HG02970 (cell line): ENCODE results near the gene GARIN5A.

Source experiments
- ATAC-seq: cut with Tn5 transposase; IDR thresholded peaks from one replicate; pipeline ENCODE4 v1.9.1; 2021; ENCODE audit warnings: mild to moderate bottlenecking, moderate library complexity, moderate number of reproducible peaks; ENCODE audit not compliant: unreplicated experiment, low FRiP score

GARIN5A gene

DNA sequence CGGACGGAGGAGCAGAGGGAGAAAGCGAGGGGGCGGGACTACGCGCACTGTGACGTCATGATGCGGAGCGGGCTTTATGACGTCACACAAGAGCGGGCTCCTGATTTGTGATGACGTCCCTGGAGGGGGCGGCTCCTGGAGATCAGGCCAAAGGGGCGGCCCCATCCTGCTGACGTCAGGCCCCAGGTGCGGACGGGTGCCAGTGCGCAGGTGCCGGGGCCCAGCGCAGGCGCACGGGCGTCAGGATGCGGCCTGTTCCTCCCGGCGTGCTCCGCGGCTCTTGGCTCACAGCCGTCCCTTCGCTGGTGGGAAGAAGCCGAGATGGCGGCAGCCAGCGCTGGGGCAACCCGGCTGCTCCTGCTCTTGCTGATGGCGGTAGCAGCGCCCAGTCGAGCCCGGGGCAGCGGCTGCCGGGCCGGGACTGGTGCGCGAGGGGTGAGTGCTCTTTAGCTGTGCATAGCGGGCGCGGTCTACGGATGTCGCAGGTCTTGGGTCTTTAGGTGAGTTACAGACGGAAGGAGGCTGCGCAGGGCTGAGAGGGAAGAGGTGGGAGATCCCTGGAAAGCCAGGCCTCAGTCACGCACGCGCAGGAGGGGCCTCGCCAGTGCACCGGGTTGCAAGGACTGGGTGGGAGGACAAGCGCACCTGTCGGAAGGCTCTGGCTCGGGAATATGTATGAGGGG, at the start of gene GARIN5A, which contains the start of gene EMC10:
Gene GARIN5A, minus strand, starts transcription at position 625 of the 683 bp plus-strand sequence. Its CDS starts 460 bp downstream, at position 165.
Gene EMC10, plus strand, starts transcription at position 284 of the 683 bp plus-strand sequence. Its CDS starts 38 bp downstream, at position 322.
- peak; percentile 77 for ATAC-seq

DNA sequence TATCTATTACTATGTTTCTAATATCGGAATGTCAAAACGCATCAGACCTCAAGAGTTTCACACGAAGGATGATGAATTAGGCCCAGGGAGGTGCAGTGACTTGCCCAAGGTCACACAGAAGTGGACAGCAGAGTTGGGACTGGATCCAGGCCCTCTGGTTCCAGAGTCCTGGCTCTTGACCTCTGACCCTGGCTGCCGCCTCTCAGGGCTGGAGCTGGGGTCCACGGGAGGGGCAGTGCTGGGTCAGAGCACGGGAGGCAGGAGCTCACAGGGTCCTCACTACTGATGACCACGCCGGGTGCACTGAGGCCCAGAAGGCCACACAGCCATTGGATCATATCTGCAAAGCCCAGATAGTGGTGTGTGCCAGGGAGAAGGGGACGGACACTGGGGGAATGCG, 46.2 kb upstream of the GARIN5A start:
- no peak for ATAC-seq

DNA sequence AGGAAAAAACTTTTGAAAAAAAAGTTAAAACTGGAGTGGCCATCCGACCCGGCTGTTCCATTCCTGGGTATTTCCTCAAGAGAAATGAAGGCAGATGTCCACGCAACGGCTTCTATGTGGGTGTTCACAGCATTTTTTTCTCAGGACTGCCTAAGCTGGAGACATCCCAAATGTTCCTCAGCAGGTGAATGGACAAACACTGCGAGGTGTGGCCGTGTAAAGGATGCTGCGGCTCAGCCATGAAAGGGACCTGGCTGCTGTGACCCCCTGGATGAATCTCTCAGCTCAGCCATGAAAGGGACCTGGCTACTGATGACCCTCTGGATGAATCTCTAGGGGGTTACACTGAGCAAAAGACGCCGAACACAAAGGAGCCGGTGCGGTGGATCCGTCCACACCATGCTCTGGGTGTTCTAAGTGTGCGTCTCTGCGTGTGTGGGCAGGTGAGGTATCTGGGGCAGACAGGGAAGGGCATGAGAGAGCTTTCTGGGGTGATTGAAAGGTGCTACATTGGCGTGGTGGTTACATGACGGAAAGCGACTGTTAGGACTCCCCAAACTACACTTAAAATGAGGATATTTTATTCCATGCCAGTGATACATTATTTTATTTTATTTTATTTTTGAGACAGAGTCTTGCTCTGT, 44.3 kb upstream of the GARIN5A start:
- ATAC-seq = no peak

DNA sequence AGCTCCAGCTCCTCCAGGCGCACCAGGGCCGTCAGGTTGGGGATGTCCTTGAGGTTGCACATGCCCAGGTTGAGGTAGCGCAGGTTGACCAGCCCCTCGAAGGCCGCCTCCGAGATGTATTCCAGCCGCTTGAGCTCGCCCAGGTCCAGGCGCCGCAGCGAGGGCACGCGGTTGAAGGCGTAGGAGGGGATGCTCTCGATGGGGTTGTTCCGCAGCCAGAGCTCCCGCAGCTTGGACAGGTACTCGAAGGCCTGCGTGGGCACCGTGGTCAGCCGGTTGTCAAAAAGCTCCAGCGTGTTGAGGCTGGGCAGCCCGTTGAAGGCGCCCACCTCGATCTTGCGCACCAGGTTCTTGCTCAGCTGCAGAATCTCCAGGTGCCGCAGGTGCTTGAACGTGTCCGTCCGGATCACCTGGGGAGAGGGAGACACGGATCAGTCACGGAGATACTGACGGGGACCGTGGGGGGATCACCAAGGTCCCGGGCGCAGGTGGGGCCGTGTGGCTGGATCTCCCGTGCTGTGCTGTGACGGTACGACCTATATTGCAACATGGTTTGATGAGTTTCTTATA, 42.4 kb upstream of the GARIN5A start:
- no peak for ATAC-seq

DNA sequence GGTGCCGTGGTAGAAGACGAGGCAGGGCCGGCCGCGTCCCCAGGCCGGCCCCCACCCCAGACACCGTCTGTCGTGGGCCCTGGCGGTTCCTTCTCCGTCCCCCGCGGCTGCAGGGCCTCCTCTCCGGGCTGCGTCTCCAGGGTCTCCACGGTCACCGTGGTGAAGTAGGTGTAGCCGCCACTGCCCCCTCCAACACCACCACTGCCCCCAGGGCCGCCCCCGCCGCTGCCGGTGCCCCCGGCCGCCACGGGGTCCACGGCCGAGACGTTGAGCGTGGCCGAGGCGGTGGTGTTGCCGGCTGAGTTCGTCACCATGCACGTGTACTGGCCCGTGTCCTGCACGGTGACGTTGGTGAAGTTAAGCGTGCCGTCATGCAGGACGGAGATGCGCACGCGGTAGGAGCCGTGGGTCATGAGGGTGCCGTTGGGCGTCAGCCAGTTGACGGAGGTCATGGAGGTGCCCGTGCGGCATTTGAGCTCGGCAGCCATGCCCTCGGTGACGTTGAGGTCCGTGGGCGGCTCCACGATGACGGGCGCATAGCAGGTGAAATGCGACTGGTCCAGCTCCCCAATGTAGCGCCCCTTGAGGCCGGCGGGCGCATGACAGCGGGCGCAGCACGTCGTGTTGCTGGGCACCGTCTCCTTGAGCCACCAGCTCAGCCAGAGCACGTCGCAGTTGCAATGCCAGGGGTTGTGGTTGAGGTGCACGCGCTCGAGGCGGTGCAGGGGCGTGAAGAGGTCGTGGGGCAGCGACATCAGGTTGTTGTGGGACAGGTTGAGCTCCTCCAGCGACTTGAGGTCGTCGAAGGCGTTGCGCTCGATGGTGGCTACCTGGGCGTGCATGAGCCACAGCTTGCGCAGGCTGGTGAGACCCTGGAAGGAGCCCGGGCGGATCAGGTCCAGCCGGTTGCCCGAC, 41.7 kb upstream of the GARIN5A start:
- ATAC-seq = no peak

DNA sequence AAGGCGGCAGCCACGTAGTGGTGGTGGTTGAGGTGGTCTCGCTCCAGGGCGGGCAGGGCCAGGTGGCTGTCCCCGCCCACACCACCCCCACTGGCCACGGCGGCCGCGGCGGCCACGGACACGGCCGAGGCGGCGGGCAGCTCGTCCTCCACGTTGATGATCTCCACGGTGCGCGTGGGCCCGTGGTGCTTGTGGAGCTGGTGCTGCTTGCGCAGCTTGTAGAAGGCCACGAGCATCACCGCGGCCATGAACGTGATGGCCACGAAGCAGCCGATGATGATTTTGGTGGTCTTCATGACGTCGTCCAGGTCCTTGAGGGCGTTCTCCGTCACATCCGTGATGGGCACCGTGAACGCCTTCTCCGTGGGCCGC, 41.0 kb upstream of the GARIN5A start:
- no peak for ATAC-seq

DNA sequence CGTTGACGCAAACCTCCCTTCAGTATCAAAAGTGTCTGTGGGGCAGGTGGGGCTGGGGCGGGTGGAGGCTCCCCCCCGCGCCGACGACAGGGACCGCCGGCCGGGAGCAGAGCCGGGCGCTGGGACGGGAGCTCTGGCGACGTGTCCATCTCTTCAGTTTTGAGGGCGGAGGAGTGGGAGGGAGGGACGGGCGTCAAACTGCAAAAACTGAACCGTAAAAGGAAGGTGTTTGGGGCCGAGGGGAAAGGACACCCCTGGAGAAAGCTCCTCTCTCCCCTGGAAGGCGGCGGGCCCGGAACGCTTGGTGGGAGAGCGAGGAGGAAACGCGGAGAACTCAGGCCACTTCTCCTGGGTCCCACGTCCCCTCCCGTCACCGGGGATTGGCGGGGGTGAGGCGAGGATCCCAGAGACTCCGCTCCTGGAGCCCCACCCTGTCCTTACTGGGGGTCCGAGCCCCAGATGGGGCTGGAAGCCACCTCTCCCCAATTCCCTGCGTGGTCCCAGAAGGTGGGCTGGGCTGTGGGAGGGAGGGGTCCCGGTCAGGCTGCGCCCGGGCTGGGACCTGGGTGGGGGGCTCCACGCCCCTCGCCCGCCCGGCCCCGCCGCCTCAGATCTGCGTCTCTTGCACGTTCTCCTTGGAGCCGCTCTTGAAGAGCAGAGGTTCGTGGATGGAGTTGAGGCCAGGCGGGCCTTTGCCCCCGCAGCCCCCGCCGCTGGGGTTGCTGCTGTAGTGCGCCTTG, 40.5 kb upstream of the GARIN5A start:
- ATAC-seq = no peak

DNA sequence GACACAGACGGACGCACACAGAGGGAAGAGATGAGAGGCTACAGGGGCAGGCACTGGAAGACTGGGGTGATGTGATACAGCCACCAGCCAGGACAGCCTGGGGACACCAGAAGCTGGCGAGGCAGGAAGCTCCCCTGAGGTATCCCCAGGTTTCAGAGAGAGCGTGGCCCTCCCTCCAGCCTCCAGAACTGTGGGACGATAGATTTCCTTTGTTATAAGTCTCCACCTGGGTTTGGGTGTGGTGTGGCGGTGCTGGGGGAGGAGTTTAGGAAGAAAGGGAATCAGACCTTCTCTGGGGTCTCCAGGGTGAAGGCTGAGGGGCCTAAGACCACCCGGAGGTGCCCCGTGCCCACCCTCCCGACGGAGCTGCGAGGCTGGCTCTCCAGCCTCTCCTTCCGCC, 39.8 kb upstream of the GARIN5A start:
- no peak for ATAC-seq

DNA sequence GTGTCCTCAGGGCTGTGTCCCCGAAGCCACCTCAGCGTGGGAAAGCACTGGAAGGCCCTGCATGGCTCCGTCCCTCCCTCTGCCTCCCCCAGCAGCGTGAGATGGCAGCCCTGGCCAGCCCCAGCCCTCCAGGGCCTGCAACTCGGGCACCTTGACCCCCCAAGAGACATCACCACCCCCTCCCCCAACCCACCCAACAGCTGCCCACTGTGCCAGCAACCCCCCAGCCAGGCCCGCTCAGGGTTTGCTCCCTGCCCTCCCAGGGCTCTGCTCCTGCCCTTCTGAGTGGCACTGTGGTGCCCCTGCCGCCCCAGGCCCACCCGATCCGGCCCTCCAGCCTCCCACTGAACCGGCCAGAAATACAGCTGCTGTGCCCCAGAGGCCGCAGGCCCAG, 38.5 kb upstream of the GARIN5A start:
- ATAC-seq = no peak

DNA sequence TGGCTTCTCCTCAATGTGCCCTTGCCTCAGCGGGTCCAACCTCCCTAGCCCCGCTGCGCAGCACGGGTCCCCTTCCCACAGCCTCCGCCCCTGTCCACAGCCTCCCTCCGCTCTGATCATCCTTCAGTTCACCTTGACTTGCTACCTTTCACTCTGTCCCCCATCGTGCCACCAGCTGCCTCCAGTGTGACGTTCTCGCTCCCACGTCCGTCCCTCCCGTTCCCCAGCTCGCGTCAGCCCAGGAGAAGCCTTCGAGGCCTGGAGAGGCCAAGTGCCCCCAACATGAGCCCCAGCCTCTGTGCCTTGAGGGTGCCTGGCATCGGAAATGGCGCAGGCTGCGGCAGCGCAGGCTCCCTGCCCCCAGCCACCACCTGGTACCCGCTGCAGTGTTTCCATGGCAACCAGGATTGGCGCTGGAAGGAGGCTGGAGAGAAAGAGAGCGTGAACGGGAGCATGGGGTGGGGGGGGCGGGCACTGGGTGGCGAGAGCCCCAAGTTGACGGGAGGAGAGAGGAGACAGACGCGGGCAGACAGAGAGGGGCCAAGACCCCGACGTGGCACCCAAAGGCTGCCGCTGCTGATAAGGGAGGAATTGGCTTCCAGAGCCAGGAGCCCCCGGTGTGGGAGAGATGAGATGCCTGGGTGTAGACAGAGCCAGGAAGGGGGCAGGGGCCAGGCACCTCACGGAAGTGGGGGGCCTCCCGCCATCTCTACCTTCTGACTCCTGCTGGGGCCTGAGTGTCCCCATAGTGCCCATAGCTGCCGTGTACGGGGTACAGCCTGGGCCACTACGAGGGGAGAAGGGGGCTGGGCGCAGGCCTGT, 37.9 kb upstream of the GARIN5A start:
- no peak for ATAC-seq

DNA sequence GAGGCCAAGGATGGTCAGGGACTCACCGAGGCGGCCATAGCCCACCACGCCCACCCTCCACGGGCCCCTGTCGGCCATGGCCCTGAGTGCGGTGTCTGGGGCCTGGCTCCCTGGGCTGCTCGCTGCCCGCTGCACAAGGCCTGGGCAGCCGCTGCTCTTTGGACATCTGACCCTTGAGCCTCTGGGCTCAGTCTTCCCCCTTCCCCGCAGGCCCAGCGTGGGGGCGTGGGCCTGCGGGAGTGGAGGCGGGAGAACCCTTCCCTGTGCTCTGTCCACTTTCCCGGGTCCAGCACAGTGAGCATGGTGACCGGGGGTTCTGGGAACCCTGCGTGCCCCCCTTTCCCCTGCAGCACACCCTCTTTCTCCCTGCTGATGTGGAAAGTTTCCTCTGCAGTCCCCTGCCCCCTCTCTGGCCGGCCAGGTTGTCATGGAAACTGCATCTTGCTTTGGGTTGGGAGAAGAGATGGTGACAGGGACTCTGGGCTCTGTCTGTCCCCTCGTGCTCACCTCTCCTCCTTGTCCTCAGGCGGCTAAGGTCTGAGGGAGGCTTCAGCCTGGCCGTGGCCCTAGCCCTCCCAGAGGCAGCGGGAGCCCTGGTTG, 37.2 kb upstream of the GARIN5A start, which contains the start of gene ASPDH:
Gene ASPDH, minus strand, starts transcription at position 168 of the 600 bp plus-strand sequence. Its CDS starts 90 bp downstream, at position 78.
- ATAC-seq = no peak

DNA sequence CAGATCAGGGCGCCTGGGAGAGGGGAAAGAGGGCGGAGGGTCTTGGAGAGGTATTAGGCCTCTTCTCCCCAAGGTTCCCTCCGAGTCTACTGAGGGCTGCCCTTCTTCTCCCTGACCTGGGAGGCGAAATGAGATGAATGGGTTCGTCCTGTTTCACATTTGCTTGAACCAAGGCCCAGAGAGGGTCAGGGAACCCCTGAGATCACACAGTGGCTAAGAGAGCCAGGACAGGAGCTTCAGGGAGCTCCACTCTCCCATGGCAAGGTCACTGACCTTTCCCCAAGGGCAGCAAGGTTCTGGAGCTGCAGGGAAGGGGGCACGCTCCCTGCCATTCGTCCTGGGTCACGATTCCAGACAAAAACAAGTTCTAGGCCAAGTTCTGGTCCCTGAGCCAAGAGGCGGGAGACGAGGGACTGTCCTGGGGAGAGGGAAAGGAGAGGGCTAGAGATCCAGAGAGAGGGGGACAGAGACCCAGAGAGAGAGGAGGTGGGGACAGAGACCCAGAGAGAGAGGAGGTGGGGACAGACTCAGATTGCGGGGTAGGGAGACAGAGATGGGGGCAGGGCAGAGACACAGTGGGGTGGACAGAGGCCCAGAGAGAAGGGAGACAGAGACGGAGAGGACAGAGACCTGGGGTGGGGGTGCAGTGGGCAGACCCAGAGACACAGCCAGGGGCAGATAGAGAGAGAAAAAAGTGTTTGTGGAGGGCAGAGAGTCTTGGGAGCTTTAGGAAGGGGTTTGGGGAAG, 36.5 kb upstream of the GARIN5A start:
- ATAC-seq = no peak

DNA sequence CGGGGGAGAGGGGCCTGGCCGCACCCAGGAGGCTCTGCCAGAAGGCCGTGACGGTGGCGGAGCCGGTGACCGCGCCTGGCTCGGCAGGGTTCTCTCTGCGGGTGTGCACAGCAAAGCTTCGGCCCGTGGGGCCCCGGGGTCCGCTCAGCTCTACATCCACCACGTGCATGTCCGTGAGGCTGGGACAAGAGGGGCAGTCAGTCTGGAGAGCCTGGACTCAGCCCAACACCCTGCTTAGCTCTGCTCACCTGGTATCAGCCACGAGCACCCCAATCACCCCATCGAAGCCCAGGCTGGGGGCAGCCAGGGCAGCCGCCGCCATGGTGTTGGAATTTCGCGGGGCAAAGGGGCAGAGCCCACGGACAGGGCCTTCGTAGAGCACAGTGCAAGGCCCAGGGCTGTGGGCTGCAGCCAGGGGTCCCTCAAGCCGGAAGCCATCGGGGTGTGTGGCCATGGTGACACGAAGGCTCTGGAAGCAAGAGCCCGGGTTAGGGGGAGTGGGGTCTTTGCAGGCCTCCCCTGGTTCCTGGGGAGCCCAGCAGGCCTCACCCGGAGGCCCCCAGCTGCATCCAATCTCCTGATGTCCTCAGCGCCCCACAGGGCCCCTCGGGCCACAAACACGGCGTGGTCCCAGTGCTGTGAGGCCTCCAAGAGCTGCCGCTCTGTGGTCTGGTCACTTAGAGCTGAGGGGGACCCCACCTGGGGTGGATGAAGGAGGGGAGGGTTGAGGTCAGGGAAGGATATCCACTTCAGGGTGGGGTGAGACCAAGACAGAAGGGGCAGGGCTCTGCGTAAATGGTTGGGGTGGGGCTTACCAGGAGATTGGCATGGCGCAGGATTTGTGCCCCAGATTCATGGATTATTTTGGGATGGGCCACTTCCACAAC, 35.7 kb upstream of the GARIN5A start:
- ATAC-seq = no peak

DNA sequence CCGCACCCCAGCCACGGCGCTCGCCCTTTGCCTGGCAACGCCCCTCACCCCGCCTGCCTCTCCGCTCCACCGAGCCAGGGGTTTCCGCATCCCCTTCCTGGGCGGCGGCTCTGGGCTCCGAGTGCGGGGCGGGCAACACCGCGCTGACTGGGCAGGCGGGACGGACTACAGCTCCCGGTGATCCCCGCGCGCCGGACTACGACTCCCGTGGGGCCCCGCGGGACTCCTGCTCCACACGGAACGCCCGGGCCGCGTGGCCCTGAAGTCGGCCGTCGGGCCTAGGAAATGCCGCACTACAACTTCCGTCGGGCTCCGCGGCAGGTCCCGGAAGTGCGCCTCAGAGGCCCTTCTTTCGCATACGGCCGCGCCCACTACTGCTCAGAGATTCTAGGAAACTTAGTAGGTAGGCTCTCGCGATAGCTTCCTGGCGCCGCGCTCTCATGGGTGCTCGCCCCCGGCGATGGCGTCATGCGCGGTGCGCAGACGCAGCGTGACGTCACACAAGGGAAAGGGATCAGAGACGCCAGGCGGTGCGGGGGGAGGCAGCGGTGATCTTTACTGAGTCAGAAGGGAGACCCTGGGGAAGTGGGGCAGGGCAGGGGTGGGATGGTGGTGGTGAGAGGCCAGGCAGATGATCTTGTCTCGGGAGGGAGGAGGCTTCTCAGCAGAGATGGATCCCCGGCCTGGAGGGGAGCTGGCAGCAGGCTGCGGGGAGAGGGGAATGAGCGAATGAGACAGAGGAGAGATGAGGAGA, 34.6 kb upstream of the GARIN5A start, which contains the start of gene JOSD2:
Gene JOSD2, minus strand, starts transcription at position 123 of the 754 bp plus-strand sequence. CDS start 760 bp downstream, outside the sequence.
- peak; percentile 91 for ATAC-seq

DNA sequence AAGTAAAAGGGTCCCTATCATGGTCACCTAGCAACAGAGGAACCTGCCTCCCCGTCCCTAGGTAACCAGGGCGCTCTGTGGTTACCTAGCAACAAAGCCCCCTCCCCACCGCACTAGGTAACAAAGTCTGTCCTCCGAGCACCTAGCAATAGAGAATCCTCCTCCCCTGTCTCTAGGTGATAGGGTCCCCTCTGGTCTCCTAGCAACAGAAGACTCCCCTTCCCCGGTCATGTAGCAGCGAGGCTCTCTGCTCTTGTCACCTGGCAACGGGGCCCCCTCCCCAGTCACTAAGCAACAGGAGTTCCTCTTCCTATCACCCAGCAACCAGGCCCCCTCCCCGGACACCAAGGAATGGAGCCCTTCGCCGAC, 34.0 kb upstream of the GARIN5A start:
- ATAC-seq = peak; percentile 2

DNA sequence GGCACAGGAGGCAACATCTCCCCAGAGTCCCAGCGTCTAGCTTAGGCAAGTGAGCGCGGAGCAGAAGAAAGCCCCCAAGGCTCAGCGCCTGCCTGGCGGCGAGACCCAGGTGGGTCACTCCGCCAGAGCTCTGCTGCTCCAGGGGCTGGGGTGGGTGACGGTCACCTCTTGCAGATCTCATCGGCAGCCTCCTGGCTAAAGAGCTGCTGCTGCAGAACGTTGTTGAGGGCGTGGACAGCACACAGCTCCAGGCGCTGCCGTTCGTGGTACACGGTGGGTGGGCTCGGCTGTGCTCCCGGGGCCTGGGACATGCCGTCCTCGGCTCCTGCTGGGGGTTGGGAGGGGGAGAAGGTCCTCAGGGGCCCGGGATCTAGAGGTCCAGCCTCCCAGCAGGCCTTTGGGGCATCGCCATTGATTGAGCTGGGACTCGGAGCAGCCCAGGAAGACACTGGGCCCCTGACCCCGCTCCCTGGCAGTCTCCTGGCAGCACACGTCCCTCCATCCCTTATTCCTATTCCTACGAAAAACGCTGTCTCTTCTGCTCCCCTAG, 33.5 kb upstream of the GARIN5A start:
- ATAC-seq = no peak
